Measurements from ENCODE around the gene DDN. TPM values are rescaled to one million over a fixed set of nuclear protein-coding genes. Genes with fewer than 3 reads are reported as not detected.

DDN gene
- total and polyA plus RNA-seq, 9 of the 15 experiments (the other 6 are each of a cell fraction or from before 2014, with no cell fraction given), result 0.03 to 3.6 (median 1.6) TPM

DNA sequence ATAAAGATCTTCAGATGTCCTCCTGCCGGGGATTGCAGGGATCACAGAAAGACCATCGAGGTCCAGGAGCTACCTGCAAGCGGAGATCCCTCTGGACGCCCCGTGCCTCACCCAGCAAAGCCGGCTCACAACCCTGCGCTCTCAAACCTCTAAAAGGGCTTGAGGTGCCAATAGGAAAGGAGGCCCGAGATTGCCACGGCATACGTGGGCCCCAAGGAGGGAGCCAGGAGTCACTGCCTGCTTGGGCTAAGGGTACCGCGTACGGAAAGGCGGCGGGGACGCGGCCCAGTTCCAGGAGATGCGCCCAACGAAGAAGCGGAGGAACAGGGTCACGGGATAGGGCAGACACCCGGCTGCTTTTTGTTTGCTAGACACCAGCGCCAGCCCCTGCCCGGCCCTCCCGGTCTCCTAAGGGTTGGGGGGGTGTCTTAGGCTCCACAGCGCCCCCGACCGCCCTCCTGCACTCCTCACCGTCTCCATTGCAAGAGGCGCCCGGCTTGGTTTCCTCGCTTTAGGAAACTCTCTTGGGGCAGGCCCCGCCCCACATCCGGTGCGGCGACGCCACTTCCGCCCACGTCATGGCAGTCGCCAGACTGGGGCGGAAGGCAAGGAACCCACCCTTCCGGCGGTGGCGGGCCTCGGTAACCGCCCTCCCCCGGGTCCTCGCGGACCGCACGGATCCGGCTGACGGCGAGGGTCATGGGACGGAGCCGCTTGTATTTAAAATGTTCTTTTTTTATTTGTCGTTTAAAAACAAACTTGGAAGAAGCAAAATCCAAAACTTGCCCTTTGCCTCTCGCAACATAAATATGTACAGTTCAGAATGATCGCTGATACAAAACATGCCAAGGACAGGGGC is 19.3 kb upstream of the DDN start, which contains the start of gene PRKAG1 (continued):
- TF ChIP-seq RAD21 (CRISPR knock-in tag; conservative IDR thresholded peaks at IDR 0.05 in 1 of 2, IDR thresholded peaks at IDR 0.05 in 1 of 2), result peak; percentile 26 to 27; a peak in 3 of 4 replicates
- no peak for TF ChIP-seq ZNF134 (CRISPR knock-in tag; conservative IDR thresholded peaks at IDR 0.05)
- TF ChIP-seq KLF6 (CRISPR knock-in tag; IDR thresholded peaks at IDR 0.05; ENCODE audit: borderline replicate concordance), result peak; percentile 77; the same call in 1 of the 2 replicates
- TF ChIP-seq JUND (IDR thresholded peaks at IDR 0.05; ENCODE audit: borderline replicate concordance, low read depth, low read length), result 0 out of 2 replicates have a peak, but pooled peaks have one; percentile 49
- no peak; the same call in 2 of the 3 replicates for TF ChIP-seq JUND (tag; IDR thresholded peaks at IDR 0.05; ENCODE audit: borderline replicate concordance, low read depth, low read length)
- TF ChIP-seq CREB3L1 (IDR thresholded peaks at IDR 0.05; ENCODE audit: borderline replicate concordance, low read depth), result peak; percentile 89
- TF ChIP-seq CREB5 (CRISPR knock-in tag; IDR thresholded peaks at IDR 0.05), result no peak
- TF ChIP-seq PKNOX1 (IDR thresholded peaks at IDR 0.05), result peak; percentile 62
- 0 out of 2 replicates have a peak, but pooled peaks have one; percentile 88 for TF ChIP-seq SRSF1 (IDR thresholded peaks at IDR 0.05; ENCODE audit: low read depth, low read length)
- peak; percentile 78 for TF ChIP-seq ZNF589 (CRISPR knock-in tag; IDR thresholded peaks at IDR 0.05; ENCODE audit: low read depth)
- TF ChIP-seq TCF3 (CRISPR knock-in tag; IDR thresholded peaks at IDR 0.05), result no peak
- no peak for TF ChIP-seq DMBX1 (CRISPR knock-in tag; IDR thresholded peaks at IDR 0.05; ENCODE audit: borderline replicate concordance)
- no peak; the same call in 1 of the 2 replicates for TF ChIP-seq ATF1 (CRISPR knock-in tag; IDR thresholded peaks at IDR 0.05)
- peak; percentile 96 for TF ChIP-seq ATF1 (tag; IDR thresholded peaks at IDR 0.05)
- TF ChIP-seq ZNF263 (CRISPR knock-in tag; IDR thresholded peaks at IDR 0.05; ENCODE audit: borderline replicate concordance), result no peak; the same call in 1 of the 2 replicates
- 0 out of 2 replicates have a peak, but pooled peaks have one; percentile 79 for TF ChIP-seq ZBTB43 (CRISPR knock-in tag; IDR thresholded peaks at IDR 0.05)
- TF ChIP-seq SPI1 (IDR thresholded peaks at IDR 0.05; ENCODE audit: borderline replicate concordance, low read depth, low read length), result peak; percentile 73; the same call in 1 of the 2 replicates
- TF ChIP-seq POLR3G (IDR thresholded peaks at IDR 0.05; ENCODE audit: extremely low read depth, insufficient read length, insufficient replicate concordance), result no peak

Measured in K562 (cell line).